OCI-LY7 (cell line): ENCODE data around the gene RHOXF2.

Experiments
- CTCF ChIP-seq: fragments of 200-600 bp; sonication (generic); conservative IDR thresholded peaks from 2 replicates; pipeline ENCODE4 v1.5.1; 2014; ENCODE audit warnings: mild to moderate bottlenecking, antibody characterized with exemption, low read length, moderate library complexity, mixed read lengths
- EZH2phosphoT487 ChIP-seq: fragments of 200-600 bp; sonication (generic); IDR thresholded peaks from 2 replicates; pipeline ENCODE4 v1.6.1; 2018; ENCODE audit warnings: low read depth, borderline replicate concordance, mild to moderate bottlenecking, mixed run types, antibody characterized with exemption, low read length, moderate library complexity, mixed read lengths

- no peak for TF ChIP-seq CTCF
- no peak for TF ChIP-seq EZH2phosphoT487
These were observed 49.0 kb upstream of the RHOXF2 start for GRCh38 chrX:120109378-120109777.
